GM19193 (cell line): Measurements from ENCODE around the gene PPP1R14D.

Experiments
- POLR2A ChIP-seq: IDR thresholded peaks from 4 replicates; pipeline ENCODE4 v1.6.1; 2011; ENCODE audit not compliant: insufficient read depth, insufficient read length; ENCODE audit errors: extremely low read depth

Gene PPP1R14D

DNA sequence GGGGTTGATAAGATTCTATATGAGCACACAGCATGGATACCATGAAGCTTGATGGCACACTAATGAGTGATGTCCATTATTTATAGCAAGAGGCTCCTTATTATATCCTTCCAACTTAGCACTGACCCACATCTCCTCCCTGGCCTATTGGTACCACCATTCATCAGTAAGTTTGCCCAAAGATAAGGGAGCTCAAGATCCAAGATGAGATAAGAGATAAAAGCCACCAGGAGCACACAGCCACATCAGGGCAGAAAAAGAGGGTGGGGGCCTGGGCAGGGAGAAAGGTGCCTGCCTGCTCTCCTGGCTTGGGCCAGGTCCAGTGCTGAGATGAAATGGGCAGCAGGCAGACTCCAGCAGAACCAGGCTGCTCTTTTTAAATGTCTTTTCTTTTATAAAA is 4.4 kb upstream of the PPP1R14D start:
- TF ChIP-seq POLR2A, result no peak

DNA sequence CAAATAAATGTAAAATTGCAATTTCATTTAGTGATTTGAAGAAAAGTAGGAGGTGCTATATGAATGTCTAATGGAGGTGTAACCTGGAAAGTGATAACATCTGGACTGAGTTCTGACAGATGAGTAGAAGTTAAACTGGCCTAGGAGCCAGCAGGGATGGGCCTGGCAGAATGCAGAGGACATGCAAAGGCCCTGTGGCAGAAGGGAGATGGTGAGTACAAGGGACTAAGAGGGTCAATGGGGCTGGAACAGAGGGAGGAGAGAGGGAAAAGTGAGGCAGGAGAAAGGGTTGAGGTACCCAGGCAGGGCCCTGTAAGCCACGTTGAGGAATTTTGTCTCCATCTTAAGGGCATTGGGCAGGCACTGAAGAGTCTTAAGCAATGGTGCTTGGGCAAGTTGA is 3.4 kb upstream of the PPP1R14D start:
- no peak for TF ChIP-seq POLR2A

DNA sequence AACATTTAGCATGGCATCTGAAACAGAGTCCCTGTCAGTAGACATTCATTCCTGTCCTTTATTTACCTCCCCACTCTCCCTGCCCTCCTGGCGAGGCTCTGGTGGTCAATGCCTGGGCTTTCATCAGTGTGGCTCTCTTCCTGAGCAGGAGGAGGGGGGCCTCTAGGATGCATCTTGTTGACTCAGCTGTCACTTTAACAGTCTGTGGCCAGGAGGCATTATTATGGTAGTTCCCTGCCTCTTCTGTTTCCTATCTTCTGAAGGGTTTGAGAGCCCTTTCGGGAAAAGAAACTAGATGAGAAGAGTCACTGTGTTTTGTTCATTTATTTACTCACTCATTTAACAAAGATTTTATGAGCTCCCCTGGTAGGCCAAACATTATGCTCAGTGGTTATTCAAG is 2.4 kb upstream of the PPP1R14D start:
- no peak for TF ChIP-seq POLR2A

DNA sequence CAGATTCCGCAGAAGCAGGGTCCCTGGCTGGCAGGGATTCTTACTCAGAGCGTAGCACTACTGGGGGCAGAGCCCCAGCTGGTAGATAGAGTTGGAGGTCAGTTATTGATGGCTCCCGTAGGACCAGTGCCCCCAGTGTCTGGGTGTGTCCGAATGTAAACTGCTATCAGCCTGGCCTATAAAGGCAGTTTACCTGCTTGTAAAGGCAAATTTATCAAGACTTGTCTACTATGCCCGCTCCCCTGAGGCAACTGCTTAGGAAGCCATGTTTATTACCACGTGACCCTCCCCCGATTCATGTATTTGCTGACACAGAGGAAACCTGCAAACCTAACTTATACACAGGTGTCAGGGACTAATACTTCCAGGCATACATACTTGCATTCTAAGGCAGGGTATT is 607 bp upstream of the PPP1R14D start:
- no peak for TF ChIP-seq POLR2A

DNA sequence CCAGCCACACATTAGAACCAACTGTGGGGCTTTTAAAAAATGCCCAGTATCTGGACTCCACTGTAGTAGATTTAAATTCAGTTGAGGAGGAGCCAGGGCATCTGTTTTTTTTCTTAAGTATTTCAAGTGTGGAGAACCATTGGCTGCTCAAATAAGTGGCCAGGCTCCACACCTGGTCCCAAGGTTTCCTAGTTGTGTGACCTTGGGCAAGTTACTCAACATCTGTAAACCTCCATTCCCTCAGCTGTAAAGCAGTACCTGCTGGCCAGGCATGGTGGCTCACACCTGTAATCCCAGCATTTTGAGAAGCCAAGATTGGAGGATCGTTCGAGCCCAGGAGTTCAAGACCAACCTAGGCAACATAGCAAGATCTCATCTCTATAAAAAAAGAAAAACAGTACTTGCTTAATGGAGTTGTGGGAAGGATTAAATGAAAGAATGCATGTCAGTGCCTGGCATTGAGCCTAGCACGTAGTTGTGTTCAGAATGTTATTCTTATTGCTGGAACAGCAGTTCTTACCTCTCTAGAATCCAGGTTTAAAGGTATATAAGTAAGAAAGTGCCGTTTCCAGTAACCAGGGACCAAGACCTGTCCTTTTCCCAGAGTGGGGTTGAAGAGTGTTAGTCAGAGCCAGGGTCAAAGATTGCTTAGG is 2.0 kb downstream of the PPP1R14D start:
- TF ChIP-seq POLR2A, result no peak

DNA sequence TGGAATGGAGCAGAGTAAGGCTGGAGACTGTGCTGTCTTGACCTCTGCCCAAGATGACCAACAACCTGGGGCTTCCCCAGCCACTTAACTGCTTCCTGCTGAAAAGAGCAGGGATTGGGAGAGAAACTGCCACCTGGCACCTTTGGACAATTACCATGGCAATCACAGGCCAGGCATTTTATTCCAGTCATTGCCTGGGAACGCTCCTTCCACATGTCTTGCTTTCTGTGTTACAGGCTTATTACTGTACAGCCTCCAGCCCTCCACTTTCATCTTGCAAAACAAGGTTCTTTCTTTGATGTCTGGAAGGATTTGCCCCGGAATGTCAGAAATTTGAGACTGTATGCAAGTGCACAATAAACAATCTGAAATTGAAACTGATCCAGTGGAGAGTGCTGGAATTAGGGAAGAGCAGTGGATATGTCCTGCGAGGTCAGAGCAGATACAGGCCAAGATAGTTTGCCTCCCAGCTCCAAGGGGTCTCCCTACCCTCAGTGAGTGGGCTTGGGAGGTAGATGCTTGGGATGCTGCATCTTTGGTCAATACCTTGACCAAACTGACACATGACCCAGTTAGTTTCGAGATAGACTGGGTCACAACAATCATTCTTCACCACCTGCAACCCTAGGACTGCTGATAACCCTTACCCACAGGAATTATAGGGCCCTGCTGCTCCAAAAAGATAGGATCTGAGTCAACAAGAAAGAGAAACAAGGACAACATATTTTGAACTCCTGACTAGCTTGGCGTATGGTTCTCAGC is 2.7 kb downstream of the PPP1R14D start:
- TF ChIP-seq POLR2A, result no peak

DNA sequence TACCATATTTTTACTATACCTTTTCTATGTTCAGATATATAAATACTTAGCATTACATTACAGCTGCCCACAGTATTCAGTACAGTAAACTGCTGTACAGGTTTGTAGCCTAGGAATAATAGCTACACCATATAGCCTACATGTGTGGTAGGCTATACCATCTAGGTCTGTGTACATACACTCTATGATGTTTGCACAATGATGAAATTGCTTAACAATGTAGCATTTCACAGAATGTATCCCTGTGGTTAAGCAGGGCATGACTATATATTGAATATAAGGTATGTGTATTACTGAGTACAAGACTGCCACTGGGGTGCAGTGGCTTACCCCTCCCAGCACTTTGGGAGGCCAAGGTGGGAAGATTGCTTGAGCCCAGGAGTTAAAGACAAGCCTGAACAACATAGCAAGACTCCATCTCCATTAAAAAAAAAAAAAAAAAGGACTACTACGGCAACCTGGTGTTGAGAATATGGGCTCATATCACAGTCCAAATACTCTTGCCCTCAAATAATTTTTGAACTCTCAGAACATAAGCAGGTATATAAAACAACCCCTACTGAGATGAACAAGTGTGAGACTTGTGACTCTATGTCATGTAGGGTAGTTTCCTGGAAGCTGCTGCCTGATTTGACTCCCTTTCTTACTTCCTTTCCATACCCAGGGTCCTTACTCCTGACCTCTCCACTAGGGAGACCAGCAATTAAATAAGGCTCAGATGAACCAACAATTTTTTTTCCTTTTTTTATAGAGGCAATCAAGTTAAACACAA is 4.8 kb downstream of the PPP1R14D start:
- TF ChIP-seq POLR2A, result no peak

DNA sequence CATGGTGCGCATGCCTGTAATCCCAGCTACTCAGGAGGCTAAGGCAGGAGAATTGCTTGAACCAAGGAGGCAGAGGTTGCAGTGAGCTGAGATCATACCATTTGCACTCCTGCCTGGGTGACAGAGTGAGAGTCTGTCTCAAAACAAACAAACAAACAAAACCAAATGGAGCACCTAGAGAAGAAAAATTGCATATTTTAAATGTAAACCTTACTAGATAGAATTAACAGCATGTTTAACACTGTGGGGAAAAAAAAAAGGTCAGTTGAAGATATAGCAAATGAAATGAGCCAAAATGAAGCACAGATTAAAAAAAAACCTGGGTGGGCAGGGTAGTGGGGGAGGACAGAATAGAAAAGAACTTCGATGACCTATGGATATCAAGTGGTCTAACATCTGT is 7.3 kb downstream of the PPP1R14D start:
- no peak for TF ChIP-seq POLR2A

DNA sequence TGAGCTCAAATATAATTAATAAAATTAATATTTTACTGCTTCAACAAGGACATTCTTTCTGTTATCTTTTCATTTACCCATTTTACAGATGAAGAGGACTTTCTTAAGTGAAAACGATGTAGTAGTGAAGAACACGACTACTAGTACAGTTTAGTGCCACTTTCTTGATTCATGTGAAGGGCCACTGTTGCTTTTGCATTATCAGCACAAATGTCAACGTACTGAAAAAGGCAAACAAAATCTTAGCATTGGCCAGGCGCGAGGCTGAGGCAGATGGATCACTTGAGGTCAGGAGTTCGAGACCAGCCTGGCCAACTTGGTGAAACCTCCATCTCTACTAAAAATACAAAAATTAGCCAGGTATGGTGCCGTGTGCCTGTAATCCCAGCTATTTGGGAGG is 9.5 kb downstream of the PPP1R14D start:
- TF ChIP-seq POLR2A, result no peak

DNA sequence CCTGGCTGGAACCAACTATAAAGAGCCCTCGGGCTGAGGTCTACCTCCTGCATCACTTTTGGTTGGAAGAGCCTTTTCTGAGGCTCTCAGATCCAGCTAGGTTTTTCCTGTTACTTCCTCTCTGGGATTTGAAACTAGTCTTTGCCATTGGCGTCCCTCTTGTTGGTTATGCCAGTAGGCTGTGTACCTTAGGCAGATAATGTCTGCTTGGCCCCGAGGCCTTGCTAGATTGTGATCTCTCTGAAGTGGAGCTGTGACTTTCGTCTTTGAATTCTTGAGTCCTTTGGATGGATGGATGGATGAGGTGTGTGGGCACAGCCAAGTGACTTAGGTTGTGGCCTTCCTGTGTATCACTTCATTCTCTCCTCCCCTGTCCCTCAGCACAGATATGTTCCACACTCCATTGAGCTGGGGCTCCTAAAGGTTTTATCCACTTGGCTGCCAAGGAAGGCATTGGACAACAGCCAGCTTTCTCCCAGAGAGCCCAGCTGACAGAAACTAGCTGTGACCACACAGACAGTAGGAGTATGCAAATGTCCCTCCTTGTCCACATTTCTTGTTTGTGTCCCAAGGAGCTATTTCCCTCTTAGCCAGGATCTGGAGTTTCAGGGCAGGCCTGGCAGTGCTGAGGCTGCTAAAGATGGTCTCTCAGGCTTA is 13.3 kb downstream of the PPP1R14D start:
- no peak for TF ChIP-seq POLR2A

DNA sequence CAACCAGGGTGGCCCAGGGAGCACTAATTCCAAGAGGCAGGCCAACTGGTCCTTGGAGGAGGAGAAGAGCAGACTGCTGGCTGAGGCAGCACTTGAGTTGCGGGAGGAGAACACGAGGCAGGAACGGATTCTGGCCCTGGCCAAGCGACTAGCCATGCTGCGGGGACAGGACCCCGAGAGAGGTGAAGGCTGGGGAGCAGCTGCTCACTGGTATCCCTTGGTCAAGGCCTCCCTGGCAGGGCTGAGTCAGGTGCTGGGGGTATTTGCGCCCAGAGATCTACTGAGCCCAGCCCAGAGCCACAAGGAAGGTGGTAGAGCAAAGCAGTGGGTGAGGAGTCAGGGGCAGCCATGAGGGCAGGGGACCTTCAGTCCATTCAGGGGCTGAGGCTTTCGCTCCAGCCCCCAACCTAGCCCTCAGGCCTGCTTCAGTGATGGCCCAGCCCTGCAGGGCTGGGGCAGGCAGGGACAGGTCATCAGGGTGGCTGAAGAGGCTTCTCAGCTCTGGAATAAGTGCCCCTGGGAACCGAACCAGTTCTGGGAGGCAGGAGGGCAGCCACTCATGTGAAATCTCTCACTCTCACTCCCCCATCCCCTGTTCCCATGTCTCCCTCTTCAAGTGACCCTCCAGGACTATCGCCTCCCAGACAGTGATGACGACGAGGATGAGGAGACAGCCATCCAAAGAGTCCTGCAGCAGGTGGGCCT is 15.6 kb downstream of the PPP1R14D start:
- no peak for TF ChIP-seq POLR2A

DNA sequence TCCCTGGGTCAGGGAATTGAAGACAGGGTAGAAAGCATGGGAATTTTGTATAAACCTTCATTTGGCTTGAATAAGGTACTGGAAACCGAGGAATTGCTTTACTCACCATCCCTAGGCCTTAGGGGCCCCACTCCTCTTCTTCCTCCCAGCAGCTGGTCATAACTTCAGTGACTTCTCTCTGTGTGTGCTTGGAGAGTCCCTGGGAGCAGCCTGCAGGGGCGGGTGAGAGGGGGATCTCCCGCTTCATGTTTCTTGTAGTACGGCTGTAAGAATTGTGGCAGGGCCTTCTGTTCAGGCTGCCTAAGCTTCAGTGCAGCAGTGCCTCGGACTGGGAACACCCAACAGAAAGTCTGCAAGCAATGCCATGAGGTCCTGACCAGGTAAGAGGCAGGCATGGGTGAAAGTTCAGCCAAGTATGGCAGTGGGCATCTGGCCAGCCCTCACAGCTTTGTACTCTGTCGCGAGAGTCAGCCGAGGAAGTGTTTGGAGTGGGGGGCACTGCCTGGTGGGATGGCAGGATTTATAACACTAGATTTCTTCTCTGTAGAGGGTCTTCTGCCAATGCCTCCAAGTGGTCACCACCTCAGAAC is 19.6 kb downstream of the PPP1R14D start:
- TF ChIP-seq POLR2A, result no peak

DNA sequence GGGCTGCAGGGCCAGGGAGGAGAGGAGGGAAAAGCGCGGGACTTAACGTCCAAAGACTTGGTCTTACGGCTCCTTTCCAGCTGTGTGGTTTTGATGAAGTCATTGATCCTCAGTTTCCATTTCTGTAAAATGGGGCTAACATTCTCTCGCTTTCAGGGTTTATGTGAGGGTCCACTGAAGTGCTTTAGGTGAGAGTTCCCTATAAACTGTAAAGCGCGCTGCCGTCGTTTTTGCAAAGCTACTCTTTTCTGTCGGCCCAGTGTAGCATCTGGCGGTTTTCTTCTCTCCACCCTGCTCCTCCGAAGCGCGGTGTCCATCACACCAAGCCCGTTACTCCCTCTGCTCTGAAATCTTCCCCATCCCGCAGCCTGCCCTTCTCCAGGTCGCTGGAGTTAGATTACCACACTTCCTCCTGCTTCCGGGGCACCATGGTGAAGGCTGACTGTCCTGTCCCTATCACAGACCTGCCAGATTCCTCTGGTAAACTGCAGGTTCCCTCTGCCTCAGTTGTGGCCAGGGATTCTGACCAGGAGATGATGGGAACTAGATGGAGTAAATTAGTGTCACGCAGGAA is 20.5 kb downstream of the PPP1R14D start:
- no peak for TF ChIP-seq POLR2A
